K562 (cell line): ENCODE results near the gene SRP54. TPM values are rescaled to one million over a fixed set of nuclear protein-coding genes. Genes with fewer than 3 reads are reported as not detected.

Source experiments
- AFF4 ChIP-seq: sonication (generic); formaldehyde crosslinking; IDR thresholded peaks from 2 replicates; pipeline ENCODE4 v1.8.0; 2023; ENCODE audit warnings: mild to moderate bottlenecking, missing genetic modification reagents
- CCAR2 ChIP-seq: fragments of 200-400 bp; formaldehyde crosslinking; IDR thresholded peaks from 2 replicates; pipeline ENCODE4 v1.6.1; 2017; ENCODE audit warnings: mild to moderate bottlenecking, low read depth, low read length
- CHD1 ChIP-seq: fragments of 200-600 bp; sonication (generic); IDR thresholded peaks from one replicate; pipeline ENCODE4 v1.6.1; 2012; ENCODE audit warnings: mild to moderate bottlenecking, moderate library complexity, low read length, inconsistent platforms
- CHD2 ChIP-seq: IDR thresholded peaks from 2 replicates; pipeline ENCODE4 v1.6.1; 2011; ENCODE audit warnings: low read depth, low read length
- E2F3 ChIP-seq: fragments of 250-450 bp; sonication (Bioruptor Pico); IDR thresholded peaks from 2 replicates; pipeline ENCODE4 v1.4.0; 2020; ENCODE audit warnings: mild to moderate bottlenecking
- ETV1 ChIP-seq: fragments of 450-650 bp; conservative IDR thresholded peaks from 2 replicates; pipeline ENCODE4 v1.6.1; 2016; ENCODE audit warnings: missing genetic modification characterization, control low read depth, low read depth, missing compliant biosample characterization
- FOXP1 ChIP-seq: sonication (generic); formaldehyde crosslinking; IDR thresholded peaks from 2 replicates; pipeline ENCODE4 v1.8.0; 2022; ENCODE audit warnings: mild to moderate bottlenecking, missing genetic modification reagents
- ILK ChIP-seq: fragments of 450-650 bp; IDR thresholded peaks from 2 replicates; pipeline ENCODE4 v1.6.1; 2016; ENCODE audit warnings: missing genetic modification characterization, low read depth, mild to moderate bottlenecking, missing compliant biosample characterization, moderate library complexity, borderline replicate concordance
- JUN ChIP-seq, 2 experiments: sonication (generic) in 1 of 2; formaldehyde crosslinking in 1 of 2; IDR thresholded peaks; 2 replicates each; pipeline versions ENCODE4 v1.6.1 to v1.8.0; 2012 to 2022; ENCODE audit warnings: borderline replicate concordance in 2 of 2, mild to moderate bottlenecking in 2 of 2, improper control_type of control experiment in 1 of 2, low read depth in 1 of 2, low read length in 1 of 2, missing genetic modification reagents in 1 of 2
- POLR2A ChIP-seq: fragments of 450-650 bp; conservative IDR thresholded peaks from 2 replicates; pipeline ENCODE4 v1.6.1; 2016
- RNF219 ChIP-seq: fragments of 250-450 bp; sonication (Bioruptor Pico); IDR thresholded peaks from 2 replicates; pipeline ENCODE4 v1.5.0; 2022; ENCODE audit warnings: mild to moderate bottlenecking
- SMAD2 ChIP-seq: fragments of 150-350 bp; IDR thresholded peaks from 2 replicates; pipeline ENCODE4 v1.6.1; 2014; ENCODE audit warnings: low read depth, mild to moderate bottlenecking, low read length
- TEAD4 ChIP-seq, 2 experiments: sonication (generic) in 1 of 2; formaldehyde crosslinking in 1 of 2; IDR thresholded peaks; 2 replicates each; pipeline versions ENCODE4 v1.6.1 to v1.8.0; 2012 to 2022; ENCODE audit warnings: borderline replicate concordance in 1 of 2, inconsistent platforms in 1 of 2, low read length in 1 of 2, mild to moderate bottlenecking in 1 of 2, missing genetic modification reagents in 1 of 2
- TSC22D4 ChIP-seq: fragments of 450-650 bp; IDR thresholded peaks from 2 replicates; pipeline ENCODE4 v1.6.1; 2016; ENCODE audit warnings: missing genetic modification characterization, missing biosample characterization, control low read depth
- ZNF277 ChIP-seq: fragments of 250-450 bp; sonication (Bioruptor Pico); IDR thresholded peaks from 2 replicates; pipeline ENCODE4 v1.8.0; 2022; ENCODE audit warnings: inconsistent platforms, mild to moderate bottlenecking, moderate library complexity, borderline replicate concordance
- ZNF282 ChIP-seq: sonication (generic); formaldehyde crosslinking; IDR thresholded peaks from 2 replicates; pipeline ENCODE4 v1.8.1; 2023; ENCODE audit warnings: missing genetic modification reagents
- ZNF586 ChIP-seq: fragments of 450-650 bp; formaldehyde crosslinking; conservative IDR thresholded peaks from 2 replicates; pipeline ENCODE4 v1.4.0; 2020; ENCODE audit warnings: mild to moderate bottlenecking, moderate library complexity
- ZZZ3 ChIP-seq: fragments of 450-650 bp; IDR thresholded peaks from 2 replicates; pipeline ENCODE4 v1.6.1; 2016; ENCODE audit warnings: antibody characterized with exemption, mild to moderate bottlenecking, moderate library complexity
- polyA plus RNA-seq, 8 experiments: library from polyadenylated mRNA; depleted of rRNA in 4 of 8; stranded (reverse) in 5 of 8; unstranded in 3 of 8; fragments of >200 nt; fragmentation: Nextera tagmentation in 2 of 8; fragmentation: Illumina TruSeq in 1 of 8; extraction: Ambion mirVana in 2 of 8; extraction: Trizol in 1 of 8; gene quantifications; 2 replicates each; pipeline versions ENCODE4 v1.2.1 to v1.2.3, GENCODE V29; 2011 to 2014; ENCODE audit warnings: inconsistent platforms in 1 of 8, missing spikeins in 1 of 8
- total RNA-seq, 7 experiments: library from RNA; depleted of rRNA in 6 of 7; stranded (reverse); fragments of >200 nt in 6 of 7; fragmentation: Illumina TruSeq in 2 of 7; extraction: Trizol in 2 of 7; gene quantifications; 2 replicates each; pipeline versions ENCODE4 v1.2.1 to v1.2.3, GENCODE V29; 2011 to 2021; ENCODE audit warnings: low replicate concordance in 1 of 7
- TF ChIP-seq, protein P1 (sequence below): sonication (generic); formaldehyde crosslinking; IDR thresholded peaks from 2 replicates; pipeline ENCODE4 v1.8.1; 2022; ENCODE audit warnings: missing genetic modification reagents

Gene SRP54
- total and polyA plus RNA-seq, 9 of the 15 experiments (the other 6 are each of a cell fraction or from before 2014, with no cell fraction given): 28.6 to 69.8 (median 51.7) TPM

DNA sequence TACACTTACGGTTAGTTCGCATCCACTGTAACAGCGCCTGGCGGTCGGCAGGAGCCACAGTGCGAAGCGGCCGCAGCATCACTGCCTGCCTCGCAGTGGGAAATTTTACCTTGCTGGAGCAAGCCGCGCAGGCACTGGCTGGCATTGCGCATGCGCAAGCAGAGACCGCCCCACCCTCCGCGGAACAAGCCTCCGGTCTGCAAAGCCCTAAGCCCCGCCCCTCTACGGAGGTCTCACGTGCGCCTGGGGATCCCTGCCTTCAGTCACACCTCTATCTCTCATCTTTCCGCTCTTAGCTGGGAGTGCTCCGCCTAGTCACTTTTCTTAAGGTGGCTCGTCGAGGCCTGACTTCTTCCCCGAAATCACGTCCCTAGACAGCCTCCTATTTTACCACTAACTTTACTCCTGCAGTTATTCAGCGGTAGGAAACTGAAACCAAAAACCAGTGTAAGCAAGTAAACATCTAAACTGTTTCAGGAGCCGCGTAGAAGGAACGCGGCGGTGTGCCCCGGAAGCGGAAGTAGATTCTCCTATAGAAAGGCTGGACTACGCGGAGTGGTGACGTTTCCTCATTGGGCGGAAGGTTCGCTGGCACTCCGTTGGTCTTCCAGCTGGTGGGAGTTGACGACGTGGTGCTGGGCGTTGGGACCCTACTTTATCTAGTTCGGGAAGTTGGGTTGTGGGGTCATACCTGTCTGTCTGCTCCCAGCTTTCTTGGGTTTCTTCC, at the start of gene SRP54 (continued):
- TF ChIP-seq SMAD2 (no peak), CCAR2 (no peak), ILK (tag) (no peak), CHD1 (peak; percentile 6), JUN (IDR thresholded peaks at IDR 0.05; ENCODE audit: borderline replicate concordance, low read depth, low read length) (peak; percentile 47; the same call in 1 of the 2 replicates), JUN (CRISPR knock-in tag; IDR thresholded peaks at IDR 0.05; ENCODE audit: borderline replicate concordance) (no peak; the same call in 1 of the 2 replicates), E2F3 (no peak), TSC22D4 (tag) (no peak), ETV1 (tag) (peak; percentile 63), FOXP1 (CRISPR knock-in tag) (no peak), RNF219 (no peak), ZNF277 (CRISPR knock-in tag) (no peak), AFF4 (no peak; the same call in 1 of the 2 replicates), ZZZ3 (no peak), POLR2A (peak; percentile 86), ZNF282 (CRISPR knock-in tag) (no peak), CHD2 (no peak), ZNF586 (no peak), TEAD4 (IDR thresholded peaks at IDR 0.05; ENCODE audit: low read length) (peak; percentile 11; the same call in 1 of the 2 replicates), TEAD4 (CRISPR knock-in tag; IDR thresholded peaks at IDR 0.05; ENCODE audit: borderline replicate concordance) (no peak)
- TF ChIP-seq, protein P1, sequence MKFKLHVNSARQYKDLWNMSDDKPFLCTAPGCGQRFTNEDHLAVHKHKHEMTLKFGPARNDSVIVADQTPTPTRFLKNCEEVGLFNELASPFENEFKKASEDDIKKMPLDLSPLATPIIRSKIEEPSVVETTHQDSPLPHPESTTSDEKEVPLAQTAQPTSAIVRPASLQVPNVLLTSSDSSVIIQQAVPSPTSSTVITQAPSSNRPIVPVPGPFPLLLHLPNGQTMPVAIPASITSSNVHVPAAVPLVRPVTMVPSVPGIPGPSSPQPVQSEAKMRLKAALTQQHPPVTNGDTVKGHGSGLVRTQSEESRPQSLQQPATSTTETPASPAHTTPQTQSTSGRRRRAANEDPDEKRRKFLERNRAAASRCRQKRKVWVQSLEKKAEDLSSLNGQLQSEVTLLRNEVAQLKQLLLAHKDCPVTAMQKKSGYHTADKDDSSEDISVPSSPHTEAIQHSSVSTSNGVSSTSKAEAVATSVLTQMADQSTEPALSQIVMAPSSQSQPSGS: 0 out of 2 replicates have a peak, but pooled peaks have one; percentile 16
